GM10266 (cell line): ENCODE results near the gene POLR3H.

Experiments
- DNase-seq: peaks from one replicate; pipeline ENCODE4 v3.0.0; 2012; ENCODE audit errors: extremely low spot score
- TF ChIP-seq, protein P1 (sequence below): IDR thresholded peaks from 2 replicates; pipeline ENCODE4 v1.5.1; 2012; ENCODE audit warnings: mild to moderate bottlenecking, low read depth; ENCODE audit not compliant: control insufficient read depth, insufficient read depth; ENCODE audit errors: missing control alignments

Gene POLR3H

DNA sequence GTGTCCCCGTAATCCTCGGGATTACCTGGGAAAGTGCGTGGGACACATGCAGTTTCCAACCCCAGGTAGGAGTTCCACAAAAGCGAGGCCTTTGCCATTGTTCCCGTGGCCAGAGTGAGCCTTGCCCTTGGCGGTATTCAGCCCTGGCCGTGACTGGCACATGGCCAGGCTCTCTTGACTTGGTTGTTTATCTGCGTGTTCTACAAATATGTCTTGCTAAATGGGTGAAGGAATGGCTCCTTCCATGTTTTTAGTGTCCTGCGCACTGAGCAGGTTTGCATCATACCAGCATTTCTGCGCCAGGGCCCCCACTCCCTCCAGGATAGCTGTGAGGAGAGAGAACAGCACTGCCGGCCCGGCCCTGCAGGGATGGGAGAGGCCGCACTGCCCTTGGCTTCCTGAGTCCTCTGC lies 20.0 kb downstream of the POLR3H start:
- no peak for DNase-seq
- TF ChIP-seq, protein P1, sequence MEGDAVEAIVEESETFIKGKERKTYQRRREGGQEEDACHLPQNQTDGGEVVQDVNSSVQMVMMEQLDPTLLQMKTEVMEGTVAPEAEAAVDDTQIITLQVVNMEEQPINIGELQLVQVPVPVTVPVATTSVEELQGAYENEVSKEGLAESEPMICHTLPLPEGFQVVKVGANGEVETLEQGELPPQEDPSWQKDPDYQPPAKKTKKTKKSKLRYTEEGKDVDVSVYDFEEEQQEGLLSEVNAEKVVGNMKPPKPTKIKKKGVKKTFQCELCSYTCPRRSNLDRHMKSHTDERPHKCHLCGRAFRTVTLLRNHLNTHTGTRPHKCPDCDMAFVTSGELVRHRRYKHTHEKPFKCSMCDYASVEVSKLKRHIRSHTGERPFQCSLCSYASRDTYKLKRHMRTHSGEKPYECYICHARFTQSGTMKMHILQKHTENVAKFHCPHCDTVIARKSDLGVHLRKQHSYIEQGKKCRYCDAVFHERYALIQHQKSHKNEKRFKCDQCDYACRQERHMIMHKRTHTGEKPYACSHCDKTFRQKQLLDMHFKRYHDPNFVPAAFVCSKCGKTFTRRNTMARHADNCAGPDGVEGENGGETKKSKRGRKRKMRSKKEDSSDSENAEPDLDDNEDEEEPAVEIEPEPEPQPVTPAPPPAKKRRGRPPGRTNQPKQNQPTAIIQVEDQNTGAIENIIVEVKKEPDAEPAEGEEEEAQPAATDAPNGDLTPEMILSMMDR, result no peak

DNA sequence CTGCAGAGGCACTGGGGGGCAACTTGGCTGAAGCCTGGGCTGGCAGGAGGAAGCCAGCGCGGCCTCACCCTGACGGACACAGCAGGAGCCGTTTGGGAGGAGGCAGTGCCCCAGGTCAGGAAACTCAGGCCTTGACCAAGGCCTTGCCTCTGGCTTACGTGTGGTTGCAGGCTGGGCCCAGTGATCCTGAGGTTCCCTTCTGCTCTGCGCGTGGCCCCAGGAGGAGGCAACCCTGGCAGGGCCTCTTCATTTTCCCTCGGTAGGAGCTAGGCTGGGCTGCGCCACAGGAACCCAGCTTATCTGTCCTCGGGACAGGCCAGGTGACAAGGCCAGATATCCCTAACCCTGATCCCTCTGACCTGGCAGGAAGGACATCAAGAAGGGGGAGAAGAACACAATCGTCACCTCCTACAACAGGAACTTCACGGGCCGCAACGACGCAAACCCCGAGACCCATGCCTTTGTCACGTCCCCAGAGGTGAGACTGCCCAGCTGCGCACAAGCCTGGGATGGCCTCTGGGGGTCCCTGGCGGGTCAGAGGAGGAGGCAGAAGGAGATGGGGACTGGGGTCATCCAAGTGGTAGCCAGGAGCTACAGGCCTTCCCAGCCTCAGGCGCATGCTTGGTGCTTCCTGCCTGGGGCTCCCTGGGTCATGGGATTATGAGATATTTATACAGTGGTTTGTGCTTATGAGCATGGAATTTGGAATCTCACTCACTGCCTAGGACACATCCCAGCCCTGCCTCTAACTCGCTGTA lies 20.6 kb downstream of the POLR3H start:
- TF ChIP-seq, protein P1, result no peak
- no peak for DNase-seq

DNA sequence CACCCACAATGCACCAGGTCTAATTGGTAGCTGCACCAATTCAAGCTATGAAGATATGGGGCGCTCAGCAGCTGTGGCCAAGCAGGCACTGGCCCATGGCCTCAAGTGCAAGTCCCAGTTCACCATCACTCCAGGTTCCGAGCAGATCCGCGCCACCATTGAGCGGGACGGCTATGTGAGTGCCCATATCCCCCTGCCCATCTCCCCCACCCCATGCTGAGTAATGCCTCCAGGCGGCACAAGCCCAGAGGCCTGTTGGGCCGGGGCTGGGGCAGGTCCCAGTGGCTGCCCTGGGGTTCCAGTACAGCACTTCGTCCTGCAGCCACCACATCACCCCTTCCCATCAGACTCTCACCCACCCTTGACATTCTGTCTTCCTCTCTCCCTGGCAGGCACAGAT lies 21.5 kb downstream of the POLR3H start:
- DNase-seq, result no peak
- TF ChIP-seq, protein P1, result no peak

DNA sequence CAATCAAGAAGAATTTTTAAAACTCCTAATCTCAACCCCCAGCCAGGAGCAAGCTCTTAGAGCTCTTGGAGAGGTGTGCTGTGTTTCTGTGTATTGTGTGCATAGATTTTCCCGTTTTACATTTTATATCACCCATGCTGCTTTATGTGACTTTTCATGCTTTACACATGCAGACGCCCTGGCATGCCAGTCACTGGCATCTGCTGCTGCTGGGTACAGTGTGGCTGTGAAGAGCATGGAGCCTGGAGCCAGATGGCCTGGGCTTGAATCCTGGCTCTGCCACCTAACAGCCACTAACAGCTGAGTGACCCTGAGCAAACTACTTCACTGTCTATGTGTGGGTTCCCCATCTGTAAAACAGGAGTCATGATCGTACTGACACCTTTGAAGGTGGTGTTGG lies 23.1 kb downstream of the POLR3H start:
- DNase-seq, result no peak
- TF ChIP-seq, protein P1, result no peak

DNA sequence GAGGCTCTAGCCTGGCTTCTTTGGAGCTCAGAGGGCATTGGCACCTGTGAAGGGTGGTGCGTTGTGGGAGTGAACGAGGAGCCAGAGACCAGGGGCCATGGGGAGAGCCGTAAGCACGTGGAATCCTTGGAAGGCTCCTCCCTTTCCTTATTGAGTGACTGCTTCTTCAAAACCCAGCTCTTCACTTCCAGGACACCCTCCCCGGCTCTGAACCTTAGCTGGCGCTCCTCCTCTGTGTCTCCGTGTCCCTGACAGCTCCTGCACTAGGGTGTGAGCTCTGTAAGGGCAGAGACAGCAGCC lies 26.3 kb downstream of the POLR3H start:
- DNase-seq, result no peak
- TF ChIP-seq, protein P1, result no peak

DNA sequence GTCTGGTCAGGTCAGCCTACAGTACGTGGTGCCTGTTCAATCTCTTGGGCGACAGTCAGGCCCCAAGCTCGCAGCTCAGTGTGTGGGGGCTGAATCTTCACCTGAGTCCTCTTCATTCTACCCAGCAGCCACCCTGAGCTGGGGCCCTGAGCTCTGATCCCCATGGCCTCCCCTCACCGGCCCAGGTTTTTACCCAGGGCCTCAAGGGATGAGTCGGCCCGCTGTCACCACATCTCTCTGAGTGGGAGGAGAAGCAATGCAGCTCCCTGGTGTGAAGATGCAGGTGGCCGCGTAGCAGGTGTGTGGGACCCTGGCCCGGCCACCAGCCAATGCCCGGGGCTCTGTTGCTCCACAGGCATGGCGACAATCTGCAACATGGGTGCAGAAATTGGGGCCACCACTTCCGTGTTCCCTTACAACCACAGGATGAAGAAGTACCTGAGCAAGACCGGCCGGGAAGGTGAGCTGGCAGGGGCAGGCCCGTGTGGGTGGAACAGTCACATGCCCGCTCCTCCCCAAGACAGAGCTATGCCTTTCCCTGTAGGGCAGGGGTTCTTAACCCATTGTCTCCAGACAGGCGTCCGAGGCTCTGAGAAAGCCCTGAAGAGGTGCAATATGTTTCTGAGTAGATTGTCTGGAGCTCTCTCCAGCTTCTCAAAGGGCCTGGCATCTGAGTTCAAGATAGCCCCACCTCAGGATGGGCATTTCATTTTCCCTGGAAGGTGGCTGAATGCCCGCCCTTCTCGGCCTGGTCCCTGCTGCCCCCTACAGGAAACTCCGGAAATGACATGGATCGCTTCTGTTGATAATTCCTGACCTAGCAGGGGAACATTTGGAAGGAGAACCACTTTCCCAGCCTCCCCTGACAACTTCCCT lies 26.9 kb downstream of the POLR3H start:
- TF ChIP-seq, protein P1, result peak; percentile 77
- peak; percentile 50 for DNase-seq

DNA sequence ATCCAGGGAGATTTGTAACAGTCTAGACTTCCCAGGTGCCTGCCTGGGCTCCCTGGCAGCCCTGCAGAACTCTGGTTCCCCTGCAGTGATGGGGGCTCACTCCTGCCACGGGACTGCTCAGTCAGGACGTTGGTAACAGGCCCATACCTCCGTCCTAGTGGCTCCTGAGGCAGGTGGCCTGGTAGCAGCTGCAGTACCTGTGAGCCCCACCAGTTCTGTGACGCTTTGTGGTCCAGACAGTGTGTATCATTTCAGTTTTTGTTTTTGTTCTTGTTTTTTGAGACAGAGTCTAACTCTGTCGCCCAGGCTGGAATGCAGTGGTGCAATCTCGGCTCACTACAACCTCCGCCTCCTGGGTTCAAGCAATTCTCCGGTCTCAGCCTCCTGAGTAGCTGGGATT lies 27.8 kb downstream of the POLR3H start:
- no peak for DNase-seq
- TF ChIP-seq, protein P1, result no peak
